ENCODE results near the gene CFAP410.
"Not testable (repeated sequence)": the region's sequence is repeated elsewhere in the genome, so short reads cannot be mapped to it uniquely, and the experiment has no call there.

CFAP410 gene

GRCh38 chr21:44304877-44305293 is 34.3 kb downstream of the CFAP410 start:
- Histone ChIP-seq H3K4me3 (replicated peaks; ENCODE audit: low read depth, low read length) (no peak overlapping the region), H3K27me3 (replicated peaks; ENCODE audit: control insufficient read depth, insufficient read depth, low read length) (no peaks in the 10 kb centered on the region), H3K36me3 (ENCODE audit: control insufficient read depth, insufficient read depth, low read length) (peaks cover 25% of the 10 kb centered on the region)
- peak; percentile 62 for TF ChIP-seq CTCF (IDR thresholded peaks at IDR 0.05; ENCODE audit: insufficient read depth, low read length, poor library complexity, severe bottlenecking)
- DNase-seq (ENCODE audit: extremely low read depth, insufficient read length), result no peak

- TF ChIP-seq CTCF (IDR thresholded peaks at IDR 0.05; ENCODE audit: insufficient read depth, low read length, poor library complexity, severe bottlenecking), result no peak
- Histone ChIP-seq H3K36me3 (ENCODE audit: control insufficient read depth, insufficient read depth, low read length) (peaks cover 21% of the 10 kb centered on the region), H3K4me3 (replicated peaks; ENCODE audit: low read depth, low read length) (no peak overlapping the region), H3K27me3 (replicated peaks; ENCODE audit: control insufficient read depth, insufficient read depth, low read length) (no peaks in the 10 kb centered on the region)
- no peak for DNase-seq (ENCODE audit: extremely low read depth, insufficient read length)
These were observed 35.1 kb downstream of the CFAP410 start for GRCh38 chr21:44304011-44304616.

GRCh38 chr21:44303490-44303981 is 35.7 kb downstream of the CFAP410 start:
- no peak for TF ChIP-seq CTCF (IDR thresholded peaks at IDR 0.05; ENCODE audit: insufficient read depth, low read length, poor library complexity, severe bottlenecking)
- no peak for DNase-seq (ENCODE audit: extremely low read depth, insufficient read length)
- Histone ChIP-seq H3K4me3 (replicated peaks; ENCODE audit: low read depth, low read length) (no peak overlapping the region), H3K27me3 (replicated peaks; ENCODE audit: control insufficient read depth, insufficient read depth, low read length) (no peaks in the 10 kb centered on the region), H3K36me3 (ENCODE audit: control insufficient read depth, insufficient read depth, low read length) (peaks cover 18% of the 10 kb centered on the region)

- Histone ChIP-seq H3K36me3 (ENCODE audit: control insufficient read depth, insufficient read depth, low read length) (peaks cover 18% of the 10 kb centered on the region), H3K4me3 (replicated peaks; ENCODE audit: low read depth, low read length) (peak overlapping the region; percentile 4)
- H3K27me3 ChIP-seq (replicated peaks; ENCODE audit: control insufficient read depth, insufficient read depth, low read length); DNase-seq (ENCODE audit: extremely low read depth, insufficient read length): not testable (repeated sequence)
- TF ChIP-seq CTCF (IDR thresholded peaks at IDR 0.05; ENCODE audit: insufficient read depth, low read length, poor library complexity, severe bottlenecking), result peak; percentile 45
These were observed 36.4 kb downstream of the CFAP410 start for GRCh38 chr21:44302573-44303401.

GRCh38 chr21:44301961-44302406 is 37.2 kb downstream of the CFAP410 start:
- H3K27me3 ChIP-seq (replicated peaks; ENCODE audit: control insufficient read depth, insufficient read depth, low read length), result no peaks in the 10 kb centered on the region
- peak overlapping the region; percentile 91 for H3K4me3 ChIP-seq (replicated peaks; ENCODE audit: low read depth, low read length)
- H3K36me3 ChIP-seq (ENCODE audit: control insufficient read depth, insufficient read depth, low read length), result peaks cover 13% of the 10 kb centered on the region
- no peak for TF ChIP-seq CTCF (IDR thresholded peaks at IDR 0.05; ENCODE audit: insufficient read depth, low read length, poor library complexity, severe bottlenecking)
- no peak for DNase-seq (ENCODE audit: extremely low read depth, insufficient read length)

Measured in GM06990 (cell line).